ENCODE measurements around the gene DOC2A.
A peak's percentile ranks its signal among the peaks of the same experiment; 100 is the strongest.

Gene DOC2A

GRCh38 chr16:29994600-29995323 lies 16.1 kb downstream of the DOC2A start:
- Histone ChIP-seq H3K4me3 (ENCODE audit: low read depth, low read length, poor library complexity, severe bottlenecking) (peak overlapping the region; percentile 84), H3K9me2 (ENCODE audit: low read depth, low read length) (no peaks in the 10 kb centered on the region), H3K79me2 (ENCODE audit: insufficient read depth, low read length) (no peaks in the 10 kb centered on the region), H3K9ac (ENCODE audit: low read length) (peak overlapping the region; percentile 84), H3K9me3 (ENCODE audit: low read length) (no peaks in the 10 kb centered on the region), H3K27me3 (ENCODE audit: insufficient read depth, low read length) (no peaks in the 10 kb centered on the region), H4K20me1 (ENCODE audit: insufficient read depth, low read length) (no peaks in the 10 kb centered on the region), H3K4me1 (ENCODE audit: insufficient read depth, low read length, severe bottlenecking) (peaks cover 27% of the 10 kb centered on the region), H3K4me2 (ENCODE audit: low read length) (peak overlapping the region; percentile 74), H3K27ac (ENCODE audit: low read depth, low read length, poor library complexity, severe bottlenecking) (peak overlapping the region; percentile 89), H3K36me3 (ENCODE audit: insufficient read depth, low read length) (peaks cover 57% of the 10 kb centered on the region), H2AFZ (ENCODE audit: low read length) (no peak overlapping the region), H3F3A (ENCODE audit: insufficient read depth, low read length) (no peaks in the 10 kb centered on the region)
- TF ChIP-seq, protein P1, sequence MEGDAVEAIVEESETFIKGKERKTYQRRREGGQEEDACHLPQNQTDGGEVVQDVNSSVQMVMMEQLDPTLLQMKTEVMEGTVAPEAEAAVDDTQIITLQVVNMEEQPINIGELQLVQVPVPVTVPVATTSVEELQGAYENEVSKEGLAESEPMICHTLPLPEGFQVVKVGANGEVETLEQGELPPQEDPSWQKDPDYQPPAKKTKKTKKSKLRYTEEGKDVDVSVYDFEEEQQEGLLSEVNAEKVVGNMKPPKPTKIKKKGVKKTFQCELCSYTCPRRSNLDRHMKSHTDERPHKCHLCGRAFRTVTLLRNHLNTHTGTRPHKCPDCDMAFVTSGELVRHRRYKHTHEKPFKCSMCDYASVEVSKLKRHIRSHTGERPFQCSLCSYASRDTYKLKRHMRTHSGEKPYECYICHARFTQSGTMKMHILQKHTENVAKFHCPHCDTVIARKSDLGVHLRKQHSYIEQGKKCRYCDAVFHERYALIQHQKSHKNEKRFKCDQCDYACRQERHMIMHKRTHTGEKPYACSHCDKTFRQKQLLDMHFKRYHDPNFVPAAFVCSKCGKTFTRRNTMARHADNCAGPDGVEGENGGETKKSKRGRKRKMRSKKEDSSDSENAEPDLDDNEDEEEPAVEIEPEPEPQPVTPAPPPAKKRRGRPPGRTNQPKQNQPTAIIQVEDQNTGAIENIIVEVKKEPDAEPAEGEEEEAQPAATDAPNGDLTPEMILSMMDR (IDR thresholded peaks at IDR 0.05; ENCODE audit: low read length), result no peak
- TF ChIP-seq EZH2 (IDR thresholded peaks at IDR 0.05; ENCODE audit: borderline replicate concordance, low read length), result no peak

GRCh38 chr16:29993903-29994599 lies 16.8 kb downstream of the DOC2A start:
- peak overlapping the region; percentile 89 for H3K27ac ChIP-seq (ENCODE audit: low read depth, low read length, poor library complexity, severe bottlenecking)
- TF ChIP-seq, protein P1 (IDR thresholded peaks at IDR 0.05; ENCODE audit: low read length), result no peak
- no peak for TF ChIP-seq EZH2 (IDR thresholded peaks at IDR 0.05; ENCODE audit: borderline replicate concordance, low read length)
- no peaks in the 10 kb centered on the region for H4K20me1 ChIP-seq (ENCODE audit: insufficient read depth, low read length)
- peaks cover 27% of the 10 kb centered on the region for H3K4me1 ChIP-seq (ENCODE audit: insufficient read depth, low read length, severe bottlenecking)
- no peaks in the 10 kb centered on the region for H3K9me3 ChIP-seq (ENCODE audit: low read length)
- peaks cover 58% of the 10 kb centered on the region for H3K36me3 ChIP-seq (ENCODE audit: insufficient read depth, low read length)
- peak overlapping the region; percentile 84 for H3K4me3 ChIP-seq (ENCODE audit: low read depth, low read length, poor library complexity, severe bottlenecking)
- H2AFZ ChIP-seq (ENCODE audit: low read length), result no peak overlapping the region
- no peaks in the 10 kb centered on the region for H3K27me3 ChIP-seq (ENCODE audit: insufficient read depth, low read length)
- H3K9ac ChIP-seq (ENCODE audit: low read length), result peak overlapping the region; percentile 84
- H3K79me2 ChIP-seq (ENCODE audit: insufficient read depth, low read length), result no peaks in the 10 kb centered on the region
- no peaks in the 10 kb centered on the region for H3F3A ChIP-seq (ENCODE audit: insufficient read depth, low read length)
- H3K9me2 ChIP-seq (ENCODE audit: low read depth, low read length), result no peaks in the 10 kb centered on the region
- H3K4me2 ChIP-seq (ENCODE audit: low read length), result peak overlapping the region; percentile 74

GRCh38 chr16:29993191-29993902 lies 17.5 kb downstream of the DOC2A start:
- TF ChIP-seq EZH2 (IDR thresholded peaks at IDR 0.05; ENCODE audit: borderline replicate concordance, low read length), result no peak
- no peaks in the 10 kb centered on the region for H3K79me2 ChIP-seq (ENCODE audit: insufficient read depth, low read length)
- H3K9me2 ChIP-seq (ENCODE audit: low read depth, low read length), result no peaks in the 10 kb centered on the region
- H3K4me1 ChIP-seq (ENCODE audit: insufficient read depth, low read length, severe bottlenecking), result peaks cover 27% of the 10 kb centered on the region
- H3K9ac ChIP-seq (ENCODE audit: low read length), result no peak overlapping the region
- H4K20me1 ChIP-seq (ENCODE audit: insufficient read depth, low read length), result no peaks in the 10 kb centered on the region
- H3K36me3 ChIP-seq (ENCODE audit: insufficient read depth, low read length), result peaks cover 62% of the 10 kb centered on the region
- no peak overlapping the region for H3K4me3 ChIP-seq (ENCODE audit: low read depth, low read length, poor library complexity, severe bottlenecking)
- no peaks in the 10 kb centered on the region for H3F3A ChIP-seq (ENCODE audit: insufficient read depth, low read length)
- H3K27me3 ChIP-seq (ENCODE audit: insufficient read depth, low read length), result no peaks in the 10 kb centered on the region
- no peak overlapping the region for H3K4me2 ChIP-seq (ENCODE audit: low read length)
- no peak overlapping the region for H2AFZ ChIP-seq (ENCODE audit: low read length)
- no peaks in the 10 kb centered on the region for H3K9me3 ChIP-seq (ENCODE audit: low read length)
- H3K27ac ChIP-seq (ENCODE audit: low read depth, low read length, poor library complexity, severe bottlenecking), result peak overlapping the region; percentile 89
